MM.1S (cell line): ENCODE data around the gene RAB4B.

ENCODE experiments used
- DNase-seq: peaks from one replicate; pipeline ENCODE4 v3.0.0-alpha.2; 2015
- H2AFZ ChIP-seq: fragments of 300-600 bp; sonication (generic); 2 replicates; pipeline ENCODE4 v1.6.0; 2016; ENCODE audit warnings: antibody characterized with exemption, low read length
- H3F3A ChIP-seq: fragments of 300-600 bp; sonication (generic); 2 replicates; pipeline ENCODE4 v1.6.1; 2016; ENCODE audit warnings: mild to moderate bottlenecking, antibody characterized with exemption, low read length, moderate library complexity, mixed read lengths; ENCODE audit not compliant: insufficient read depth
- H3K27ac ChIP-seq: fragments of 300-600 bp; sonication (generic); 2 replicates; pipeline ENCODE4 v1.5.1; 2016; ENCODE audit warnings: mild to moderate bottlenecking, low read length
- H3K27me3 ChIP-seq: fragments of 300-600 bp; sonication (generic); replicated peaks from 2 replicates; pipeline ENCODE4 v1.6.0; 2016; ENCODE audit warnings: low read length; ENCODE audit not compliant: insufficient read depth
- H3K36me3 ChIP-seq: fragments of 300-600 bp; sonication (generic); replicated peaks from 2 replicates; pipeline ENCODE4 v1.6.1; 2016; ENCODE audit warnings: mild to moderate bottlenecking, low read length, mixed read lengths; ENCODE audit not compliant: insufficient read depth
- H3K4me1 ChIP-seq: fragments of 300-600 bp; sonication (generic); 2 replicates; pipeline ENCODE4 v1.6.1; 2016; ENCODE audit warnings: low read length, mixed read lengths
- H3K4me2 ChIP-seq: fragments of 300-600 bp; sonication (generic); 2 replicates; pipeline ENCODE4 v1.6.0; 2016; ENCODE audit warnings: low read depth, low read length
- H3K4me3 ChIP-seq: fragments of 300-600 bp; sonication (generic); 2 replicates; pipeline ENCODE4 v1.5.1; 2016; ENCODE audit warnings: low read length, mixed read lengths
- H3K79me2 ChIP-seq: fragments of 300-600 bp; sonication (generic); 2 replicates; pipeline ENCODE4 v1.6.1; 2016; ENCODE audit warnings: mixed run types, low read length, mixed read lengths
- H3K9ac ChIP-seq: fragments of 300-600 bp; sonication (generic); 2 replicates; pipeline ENCODE4 v1.6.1; 2016; ENCODE audit warnings: low read length, mixed read lengths
- H3K9me2 ChIP-seq: fragments of 300-600 bp; sonication (generic); replicated peaks from 2 replicates; pipeline ENCODE4 v1.6.1; 2016; ENCODE audit warnings: mild to moderate bottlenecking, low read length, mixed read lengths; ENCODE audit not compliant: insufficient read depth
- H3K9me3 ChIP-seq: fragments of 300-600 bp; sonication (generic); replicated peaks from 2 replicates; pipeline ENCODE4 v1.6.1; 2016; ENCODE audit warnings: mild to moderate bottlenecking, low read length, mixed read lengths; ENCODE audit not compliant: insufficient read depth
- H4K20me1 ChIP-seq: fragments of 300-600 bp; sonication (generic); 2 replicates; pipeline ENCODE4 v1.6.1; 2016; ENCODE audit warnings: mild to moderate bottlenecking, low read length, moderate library complexity, mixed read lengths; ENCODE audit not compliant: insufficient read depth
- CTCF ChIP-seq: fragments of 300-600 bp; sonication (generic); IDR thresholded peaks from 2 replicates; pipeline ENCODE4 v1.5.1; 2016; ENCODE audit warnings: antibody characterized with exemption, low read length, mixed read lengths
- EZH2 ChIP-seq: fragments of 300-600 bp; sonication (generic); optimal IDR thresholded peaks from 2 replicates; pipeline ENCODE3; 2017; ENCODE audit warnings: low read depth, mild to moderate bottlenecking, antibody characterized with exemption, low read length, mixed read lengths
- EZH2phosphoT487 ChIP-seq: fragments of 300-600 bp; sonication (generic); IDR thresholded peaks from 2 replicates; pipeline ENCODE4 v1.6.1; 2018; ENCODE audit warnings: antibody characterized with exemption, low read length

RAB4B gene

GRCh38 chr19:40797166-40797962 is 19.3 kb downstream of the RAB4B start:
- H3K36me3 ChIP-seq: no peaks in the 10 kb centered on the region
- no peak overlapping the region for H2AFZ ChIP-seq
- no peaks in the 10 kb centered on the region for H3K27me3 ChIP-seq
- no peak for TF ChIP-seq EZH2
- TF ChIP-seq CTCF: no peak
- no peak for TF ChIP-seq EZH2phosphoT487
- no peak overlapping the region for H3K9ac ChIP-seq
- peak overlapping the region; percentile 80; the same call in 1 of the 2 replicates for H3K4me2 ChIP-seq
- H3K9me2 ChIP-seq: no peaks in the 10 kb centered on the region
- H3K79me2 ChIP-seq: peaks cover 26% of the 10 kb centered on the region
- 0 out of 2 replicates have a peak, but pooled peaks cover 3% of the 10 kb centered on the region for H3F3A ChIP-seq
- H3K4me3 ChIP-seq: no peak overlapping the region
- H3K9me3 ChIP-seq: no peaks in the 10 kb centered on the region
- no peak for DNase-seq
- peaks cover 11% of the 10 kb centered on the region for H3K4me1 ChIP-seq
- no peaks in the 10 kb centered on the region for H4K20me1 ChIP-seq
- H3K27ac ChIP-seq: no peak overlapping the region; the same call in 1 of the 2 replicates

DNA sequence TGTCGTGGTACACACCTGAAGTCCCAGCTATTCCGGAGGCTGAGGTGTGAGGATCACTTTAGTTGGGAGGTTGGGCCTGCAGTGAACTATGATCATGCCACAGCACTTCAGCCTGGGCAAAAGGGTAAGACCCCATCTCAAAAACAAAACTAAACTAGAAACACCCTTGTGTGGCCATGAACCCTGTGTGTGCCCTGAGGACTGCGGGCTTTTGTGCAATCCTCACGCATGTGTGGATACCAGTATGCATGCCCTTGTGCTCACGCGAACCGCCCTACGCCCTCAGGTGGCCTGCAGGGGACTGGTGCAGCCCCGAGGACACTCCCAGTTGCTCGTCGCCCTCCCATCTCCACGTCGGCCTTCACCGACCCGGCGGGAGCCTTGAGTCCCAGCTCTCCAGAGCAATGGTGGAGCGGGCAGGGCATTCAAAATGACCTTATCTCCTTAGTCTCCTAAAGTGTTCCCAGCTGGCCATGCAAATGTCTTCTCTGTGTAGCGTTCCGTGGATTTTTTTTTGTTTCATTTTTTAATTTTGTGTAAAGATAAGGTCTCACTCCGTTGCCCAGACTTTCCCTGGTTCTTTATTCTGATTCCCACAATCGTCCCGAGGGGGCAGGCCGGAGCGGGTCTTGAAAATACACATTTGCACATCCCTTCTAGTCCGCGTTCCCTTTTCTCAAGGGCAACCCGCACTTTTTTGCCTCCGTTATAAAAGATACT is 20.1 kb downstream of the RAB4B start:
- H2AFZ ChIP-seq: peak overlapping the region; percentile 83
- no peaks in the 10 kb centered on the region for H3K9me3 ChIP-seq
- no peaks in the 10 kb centered on the region for H3K36me3 ChIP-seq
- peak overlapping the region; percentile 80 for H3K4me2 ChIP-seq
- H4K20me1 ChIP-seq: no peaks in the 10 kb centered on the region
- TF ChIP-seq CTCF: peak; percentile 35
- TF ChIP-seq EZH2: no peak
- H3K9me2 ChIP-seq: no peaks in the 10 kb centered on the region
- peak overlapping the region; percentile 58; the same call in 1 of the 2 replicates for H3K27ac ChIP-seq
- H3K27me3 ChIP-seq: no peaks in the 10 kb centered on the region
- peak overlapping the region; percentile 60 for H3K9ac ChIP-seq
- H3K79me2 ChIP-seq: peaks cover 33% of the 10 kb centered on the region
- H3K4me1 ChIP-seq: peaks cover 18% of the 10 kb centered on the region
- peak; percentile 50 for DNase-seq
- H3F3A ChIP-seq: 0 out of 2 replicates have a peak, but pooled peaks cover 3% of the 10 kb centered on the region
- H3K4me3 ChIP-seq: peak overlapping the region; percentile 68

DNA sequence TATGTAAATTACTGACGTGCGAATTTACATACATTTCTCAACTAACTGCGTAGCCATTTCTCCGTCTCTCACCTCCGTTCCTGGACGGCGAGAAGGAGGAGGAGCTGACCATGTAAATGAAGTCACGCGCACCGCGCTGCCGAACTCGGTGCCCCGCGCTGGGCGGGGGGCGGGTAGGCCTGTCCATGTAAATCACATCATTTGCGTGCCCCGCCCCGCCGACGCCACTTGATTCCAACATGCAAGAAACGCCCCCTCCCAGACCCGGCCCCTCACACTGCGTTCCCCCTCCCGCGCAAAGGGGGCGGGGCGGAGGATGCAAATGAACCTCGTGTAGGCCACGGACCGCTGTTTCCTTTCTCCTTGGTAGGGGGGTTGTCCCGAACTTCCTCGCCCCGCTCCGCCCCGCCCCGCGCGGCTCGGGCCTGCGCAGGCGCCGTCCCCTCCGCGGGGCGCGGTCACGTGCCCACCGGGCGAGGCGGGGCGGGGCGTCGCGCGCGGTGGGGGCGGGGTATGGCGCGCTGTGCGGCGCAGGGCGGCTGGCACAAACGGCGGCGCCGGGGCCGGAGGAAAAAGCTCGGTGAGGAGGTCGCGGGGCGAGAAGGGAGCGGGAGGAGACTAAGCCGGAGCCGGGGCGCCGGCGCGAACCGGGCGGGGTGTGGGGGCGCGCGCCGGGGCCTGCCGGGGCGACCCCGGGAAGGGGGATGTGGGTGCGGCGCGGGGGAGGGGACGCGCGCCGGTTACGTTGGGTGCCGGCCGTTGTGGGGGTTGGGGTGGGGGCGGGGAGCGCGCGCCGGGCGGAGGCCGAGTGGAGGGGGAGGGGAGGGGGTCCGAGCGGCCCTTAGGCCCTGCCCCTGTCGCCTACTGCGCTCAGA is 20.9 kb downstream of the RAB4B start, which contains the start of gene EGLN2:
EGLN2 (plus strand) TSS at position 509 of the 875 bp plus-strand sequence. CDS start 1,382 bp downstream, outside the sequence.
- peak; percentile 99 for DNase-seq
- Histone ChIP-seq H4K20me1 (no peaks in the 10 kb centered on the region), H3K9me3 (no peaks in the 10 kb centered on the region), H2AFZ (peak within 1 kb of the TSS; percentile 83), H3K27ac (peak within 1 kb of the TSS; percentile 58; the same call in 1 of the 2 replicates), H3K4me1 (peaks cover 25% of the 10 kb centered on the region), H3K9me2 (no peaks in the 10 kb centered on the region), H3K9ac (peak within 1 kb of the TSS; percentile 77), H3K36me3 (no peaks in the 10 kb centered on the region), H3F3A (0 out of 2 replicates have a peak, but pooled peaks cover 3% of the 10 kb centered on the region), H3K4me3 (peak within 1 kb of the TSS; percentile 91), H3K27me3 (no peaks in the 10 kb centered on the region), H3K79me2 (peaks cover 38% of the 10 kb centered on the region), H3K4me2 (peak within 1 kb of the TSS; percentile 80)
- TF ChIP-seq EZH2phosphoT487 (no peak), EZH2 (no peak)
